Vagina (tissue), 2 donors: ENCODE results near the gene FOXP2.

ENCODE experiments used
- CTCF ChIP-seq, 3 experiments: fragments of 450-650 bp in 2 of 3; fragments of 200-600 bp in 1 of 3; sonication (generic) in 1 of 3; IDR thresholded peaks; one replicate each; pipeline ENCODE4 v1.5.1; 2017 to 2019; ENCODE audit warnings: antibody characterized with exemption in 3 of 3, mild to moderate bottlenecking in 2 of 3, moderate library complexity in 2 of 3
- POLR2A ChIP-seq, 2 donors: fragments of 450-650 bp; IDR thresholded peaks; one replicate each; pipeline ENCODE4 v1.6.1; 2017; ENCODE audit warnings: antibody characterized with exemption in 2 of 2, mild to moderate bottlenecking in 2 of 2, moderate library complexity in 2 of 2
- POLR2AphosphoS5 ChIP-seq, 2 donors: sonication (generic); formaldehyde crosslinking; IDR thresholded peaks; one replicate each; pipeline ENCODE4 v1.9.0; 2017; ENCODE audit warnings: antibody characterized with exemption in 2 of 2, mild to moderate bottlenecking in 2 of 2, low read depth in 1 of 2; ENCODE audit not compliant: insufficient read depth in 1 of 2

- TF ChIP-seq CTCF (IDR thresholded peaks at IDR 0.05): no peak
- no peak for TF ChIP-seq POLR2A (IDR thresholded peaks at IDR 0.05)
- no peak for TF ChIP-seq POLR2AphosphoS5 (IDR thresholded peaks at IDR 0.05; ENCODE audit: insufficient read depth in 1 of 2, low read depth in 1 of 2)
Measured at GRCh38 chr7:114432061-114432460, 17.4 kb downstream of the FOXP2 start.
